HG02623 (cell line): ENCODE measurements around the gene DNAJC5.
"Not testable (repeated sequence)": the region's sequence is repeated elsewhere in the genome, so short reads cannot be mapped to it uniquely, and the experiment has no call there.

Experiments used
- ATAC-seq: cut with Tn5 transposase; IDR thresholded peaks from one replicate; pipeline ENCODE4 v1.9.1; 2021; ENCODE audit warnings: moderate library complexity; ENCODE audit not compliant: unreplicated experiment

The DNAJC5 gene

GRCh38 chr20:63903796-63904561 lies 9.1 kb downstream of the DNAJC5 start:
- ATAC-seq, result no peak

- no peak for ATAC-seq
These were observed 13.2 kb downstream of the DNAJC5 start for GRCh38 chr20:63908008-63908682.

DNA sequence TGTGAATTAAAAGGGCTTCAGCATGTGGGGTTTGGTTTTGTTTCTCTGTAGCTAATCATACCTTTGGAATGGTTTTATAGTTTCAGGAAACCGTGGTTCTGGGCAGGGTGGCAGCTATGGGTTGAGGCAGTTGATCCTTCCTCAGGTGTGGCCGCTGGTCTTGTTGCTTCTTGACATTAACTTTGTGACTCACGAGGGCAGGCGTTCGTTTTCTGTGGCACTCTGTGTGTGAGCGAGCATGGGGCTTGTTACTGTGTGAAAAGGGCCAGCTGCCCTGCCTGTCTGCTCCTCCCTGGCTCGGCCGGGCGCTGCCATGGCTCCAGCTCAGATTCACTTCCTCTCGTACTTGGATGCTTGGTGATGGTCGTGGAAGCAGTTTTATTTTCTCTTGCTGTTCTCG lies 16.2 kb downstream of the DNAJC5 start:
- ATAC-seq, result no peak

DNA sequence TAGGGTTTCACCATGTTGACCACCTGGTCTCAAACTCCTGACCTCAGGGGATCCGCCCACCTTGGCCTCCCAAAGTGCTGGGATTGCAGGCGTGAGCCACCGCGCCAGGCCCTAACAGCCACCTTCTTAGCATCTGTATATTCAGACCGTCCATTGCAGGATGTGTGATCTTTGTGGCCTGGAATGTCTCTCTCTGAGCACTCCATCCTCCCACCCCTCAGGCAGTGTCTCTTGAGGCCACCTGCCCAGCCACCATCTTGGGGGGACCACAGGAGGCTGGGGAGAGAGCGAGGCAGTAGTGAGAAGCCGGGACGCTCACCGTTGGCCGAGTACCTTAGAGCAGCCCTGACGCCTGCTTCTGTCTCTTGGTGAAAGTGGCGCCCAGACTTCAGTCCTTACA lies 18.8 kb downstream of the DNAJC5 start:
- ATAC-seq, result no peak

DNA sequence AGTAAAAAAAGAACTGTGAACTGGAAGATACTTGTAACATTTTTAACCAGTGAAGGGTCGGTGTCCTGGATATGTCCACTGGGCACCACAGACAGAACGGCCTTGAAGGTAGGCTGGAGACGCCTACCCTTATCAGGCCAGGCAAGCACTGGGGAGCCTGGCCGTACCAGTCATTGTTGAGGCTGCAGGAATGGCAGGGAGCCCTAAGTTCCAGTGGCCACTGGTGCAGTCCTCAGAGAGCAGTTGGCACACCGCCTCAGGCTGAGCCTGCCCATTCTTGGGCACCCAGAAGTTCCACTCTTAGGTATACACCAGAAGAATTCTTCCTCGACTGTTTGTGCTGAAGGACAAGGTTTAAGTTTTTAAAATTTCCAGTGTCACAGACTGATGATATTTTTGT lies 20.5 kb downstream of the DNAJC5 start:
- ATAC-seq, result no peak

- ATAC-seq, result not testable (repeated sequence)
These were observed 21.5 kb downstream of the DNAJC5 start for GRCh38 chr20:63916371-63916939.

DNA sequence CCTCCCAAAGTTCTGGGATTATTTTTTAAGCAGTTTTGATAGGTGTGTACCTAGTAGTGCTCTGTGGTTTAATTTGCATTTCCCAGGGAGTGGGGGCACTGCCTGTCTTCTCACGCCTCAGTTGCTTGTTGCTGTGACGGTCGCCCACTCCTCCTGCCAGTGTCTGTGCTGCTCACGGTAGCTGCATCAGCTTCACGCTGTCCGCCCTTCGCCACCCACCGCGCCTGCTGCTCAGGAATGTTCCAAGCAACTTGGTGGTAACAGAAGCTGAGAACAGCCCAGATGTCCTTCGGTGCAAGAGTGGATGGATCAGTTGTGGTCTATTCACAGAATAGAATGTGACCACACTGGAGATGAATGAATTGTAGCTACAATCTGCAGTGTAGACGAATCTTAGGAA lies 22.9 kb downstream of the DNAJC5 start:
- no peak for ATAC-seq

DNA sequence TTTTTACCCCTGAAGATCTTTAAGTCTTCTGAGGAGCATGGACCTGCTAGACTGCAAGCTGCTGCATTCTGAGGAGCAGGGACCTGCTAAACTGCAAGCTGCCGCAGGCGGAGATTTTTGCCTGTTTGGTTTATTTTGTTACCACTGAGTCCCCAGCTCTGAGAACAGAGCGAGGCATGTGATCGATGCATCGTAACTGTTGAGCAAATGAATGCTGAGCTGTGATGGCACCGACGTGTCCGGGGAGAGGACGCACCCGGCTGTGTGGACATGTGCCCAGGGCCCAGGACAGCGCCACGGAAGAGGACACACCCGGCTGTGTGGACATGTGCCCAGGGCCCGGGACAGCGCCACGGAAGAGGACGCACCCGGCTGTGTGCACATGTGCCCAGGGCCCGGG lies 24.2 kb downstream of the DNAJC5 start:
- no peak for ATAC-seq

GRCh38 chr20:63920226-63920625 lies 25.3 kb downstream of the DNAJC5 start:
- ATAC-seq, result no peak

- ATAC-seq, result no peak
These were observed 28.7 kb downstream of the DNAJC5 start for GRCh38 chr20:63923651-63924050.

GRCh38 chr20:63924241-63924640 lies 29.3 kb downstream of the DNAJC5 start:
- no peak for ATAC-seq

DNA sequence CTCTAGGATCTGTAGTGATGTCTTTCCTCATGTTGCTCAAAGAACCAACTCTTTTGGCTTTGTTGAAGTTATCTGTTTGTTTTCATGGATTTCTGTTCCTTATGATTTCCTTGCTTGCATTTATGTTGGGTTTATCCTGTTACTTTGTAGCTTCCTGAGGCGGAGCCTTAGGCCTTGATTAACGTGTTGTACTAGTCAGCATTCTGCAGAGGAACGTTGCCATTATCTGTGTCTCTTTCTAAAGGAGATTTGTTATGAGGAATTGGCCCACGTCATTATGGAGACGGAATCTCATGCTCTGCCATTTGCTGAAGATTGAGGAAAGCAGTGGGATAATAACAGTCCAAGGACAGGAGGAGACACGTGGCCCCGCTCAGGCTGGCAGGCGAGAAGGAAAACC lies 31.4 kb downstream of the DNAJC5 start:
- ATAC-seq, result no peak

DNA sequence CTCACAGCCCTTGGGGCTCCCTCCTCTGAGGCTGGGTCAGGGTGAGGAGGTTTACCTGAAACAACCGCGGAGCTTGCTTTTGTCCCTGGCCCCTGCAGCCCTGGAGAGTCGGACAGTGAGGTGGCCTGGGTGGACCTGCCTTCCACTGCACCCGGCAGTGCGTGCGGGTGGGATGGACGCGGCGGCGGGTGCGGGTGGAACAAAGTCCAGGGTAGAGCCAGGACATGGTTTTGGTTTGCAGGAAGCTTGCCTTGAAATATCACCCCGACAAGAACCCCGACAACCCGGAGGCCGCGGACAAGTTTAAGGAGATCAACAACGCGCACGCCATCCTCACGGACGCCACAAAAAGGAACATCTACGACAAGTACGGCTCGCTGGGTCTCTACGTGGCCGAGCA lies 34.1 kb downstream of the DNAJC5 start:
- no peak for ATAC-seq

GRCh38 chr20:63929473-63929883 lies 34.6 kb downstream of the DNAJC5 start:
- ATAC-seq, result not testable (repeated sequence)

- no peak for ATAC-seq
These were observed 36.1 kb downstream of the DNAJC5 start for GRCh38 chr20:63930971-63931553.

DNA sequence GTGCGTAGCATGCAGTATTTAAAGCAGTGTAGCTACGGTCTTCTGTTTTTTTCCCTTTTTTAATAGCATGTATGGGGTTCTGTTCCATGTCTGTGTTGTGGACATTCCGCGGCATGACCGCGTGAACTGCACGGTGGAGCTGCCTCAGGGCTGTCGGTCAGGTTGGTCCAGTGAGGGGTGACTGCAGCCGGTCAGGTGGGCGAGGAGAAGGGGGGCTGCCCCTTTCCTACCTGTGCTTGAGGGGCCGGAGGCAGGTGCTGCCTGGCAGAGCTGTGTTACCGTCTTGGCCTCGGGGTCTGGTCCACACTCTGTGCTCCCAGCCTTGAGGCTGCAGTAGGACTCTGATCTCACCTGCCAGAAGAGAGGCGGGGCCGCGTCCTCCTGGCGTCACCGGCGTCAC lies 36.8 kb downstream of the DNAJC5 start:
- no peak for ATAC-seq

GRCh38 chr20:63932606-63933160 lies 37.8 kb downstream of the DNAJC5 start:
- no peak for ATAC-seq

- ATAC-seq, result no peak
These were observed 38.7 kb downstream of the DNAJC5 start for GRCh38 chr20:63933646-63934045.

GRCh38 chr20:63934271-63935068 lies 39.5 kb downstream of the DNAJC5 start:
- ATAC-seq, result no peak

DNA sequence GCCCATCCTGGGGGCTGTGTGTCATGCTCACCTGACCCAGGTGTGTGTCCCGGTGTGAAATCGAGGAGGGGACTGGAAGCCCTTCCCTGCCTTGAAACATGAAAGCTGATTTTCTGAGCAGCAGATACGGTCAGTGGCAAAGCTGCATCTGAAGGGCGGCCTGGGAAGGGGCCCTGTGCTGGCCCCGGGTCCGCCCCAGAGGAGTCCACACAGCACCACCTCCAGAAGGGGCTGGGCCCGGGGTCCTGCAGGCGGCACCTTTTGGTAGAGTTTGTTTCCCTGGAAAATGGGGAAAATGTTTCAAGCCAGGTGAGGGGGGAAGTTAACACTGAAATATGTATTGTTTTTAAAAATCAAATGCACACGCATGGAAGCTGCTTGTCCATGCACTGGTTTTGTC lies 40.5 kb downstream of the DNAJC5 start:
- no peak for ATAC-seq

DNA sequence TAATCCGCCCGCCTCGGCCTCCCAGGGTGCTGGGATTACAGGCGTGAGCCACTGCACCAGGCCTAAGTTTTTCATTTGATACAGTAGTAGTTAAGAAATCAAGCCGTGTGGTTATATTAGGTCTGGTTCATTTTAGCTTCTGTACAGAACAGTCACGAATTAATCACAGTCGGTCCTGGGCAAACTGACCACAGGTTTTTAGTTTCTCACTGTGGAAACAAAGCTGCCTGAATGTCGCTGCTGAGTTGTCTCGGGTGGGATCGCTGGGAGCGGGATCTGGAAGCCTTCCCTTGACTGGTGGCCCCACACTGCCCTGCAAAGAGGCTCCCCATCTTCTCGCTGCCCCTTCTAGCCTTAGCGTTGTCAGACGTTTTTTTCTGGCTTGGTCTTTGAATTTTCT lies 42.7 kb downstream of the DNAJC5 start:
- ATAC-seq, result no peak
